ENCODE measurements around the gene MAP7D3. TPM values are rescaled to one million over a fixed set of nuclear protein-coding genes. Genes with fewer than 3 reads are reported as not detected.

Gene MAP7D3
- total and polyA plus RNA-seq, 2 of the 8 experiments (the other 6 are each of a cell fraction or from before 2014, with no cell fraction given): 4.8 to 19.6 TPM

DNA sequence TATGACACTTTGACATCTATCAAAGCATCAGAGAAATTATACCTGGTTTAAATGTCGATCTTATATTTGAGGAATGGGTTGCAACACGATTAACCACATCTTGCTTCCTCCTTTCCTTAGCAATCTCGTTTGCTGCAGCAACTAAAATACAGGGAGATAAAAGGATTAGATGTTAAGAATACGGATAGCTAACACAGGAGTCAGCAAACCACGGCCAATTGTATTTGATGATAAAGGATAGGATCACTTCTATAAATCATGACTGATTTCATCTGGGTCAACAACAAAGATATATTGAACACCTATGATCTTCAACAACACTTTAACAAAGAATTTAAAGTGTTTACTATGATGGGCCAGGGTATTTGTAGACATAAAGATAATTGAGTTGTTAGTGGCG, 5.0 kb downstream of the MAP7D3 start:
- no peak overlapping the region for H2BK120ac ChIP-seq (replicated peaks; ENCODE audit: low read depth, low read length)
- H4K91ac ChIP-seq (replicated peaks; ENCODE audit: insufficient read length, low read length): no peak overlapping the region
- no peak overlapping the region for H2BK12ac ChIP-seq (ENCODE audit: low read depth, low read length)
- H3K27me3 ChIP-seq (replicated peaks in 1 of 4; ENCODE audit: control insufficient read depth in 3 of 4, extremely low read depth in 1 of 4, insufficient read depth in 3 of 4, low read length in 3 of 4): no peaks in the 10 kb centered on the region
- no peaks in the 10 kb centered on the region for H4K20me1 ChIP-seq (replicated peaks in 1 of 2; ENCODE audit: control insufficient read depth in 1 of 2, insufficient read depth in 2 of 2, low read length in 2 of 2)
- H3K79me2 ChIP-seq (ENCODE audit: control insufficient read depth in 1 of 2, insufficient read depth in 2 of 2, low read length in 2 of 2): peaks cover 0 to 11% of the 10 kb centered on the region in 2 experiments; a peak in 1 of 4 replicates
- no peak for DNase-seq (ENCODE audit: low read depth in 1 of 2, low spot score in 2 of 2)
- no peaks in the 10 kb centered on the region for H3K9me3 ChIP-seq (ENCODE audit: insufficient read depth in 2 of 2, low read depth in 1 of 2, low read length in 1 of 2)
- H3K23ac ChIP-seq (ENCODE audit: insufficient read length): no peak overlapping the region
- no peaks in the 10 kb centered on the region for H3K79me1 ChIP-seq (ENCODE audit: low read depth, low read length)
- H4K5ac ChIP-seq (ENCODE audit: insufficient read length, low read depth, low read length): no peak overlapping the region
- H3K4ac ChIP-seq (replicated peaks; ENCODE audit: insufficient read length, low read depth, low read length): no peak overlapping the region
- no peak overlapping the region for H4K8ac ChIP-seq (ENCODE audit: extremely low read depth, insufficient read depth, low read length)
- H3K4me2 ChIP-seq (ENCODE audit: insufficient read depth in 1 of 2, low read depth in 2 of 2, low read length in 2 of 2): no peak overlapping the region
- H3K56ac ChIP-seq (replicated peaks; ENCODE audit: insufficient read length, low read depth, low read length): no peak overlapping the region
- no peak overlapping the region for H2BK5ac ChIP-seq (ENCODE audit: low read depth, low read length)
- H3K36me3 ChIP-seq (ENCODE audit: control insufficient read depth in 2 of 4, insufficient read depth in 4 of 4, low read length in 3 of 4): peaks cover 0 to 21% (median 11%) of the 10 kb centered on the region in 4 experiments; a peak in 4 of 8 replicates
- no peaks in the 10 kb centered on the region for H3K4me1 ChIP-seq (replicated peaks in 1 of 4; ENCODE audit: control insufficient read depth in 3 of 4, insufficient read depth in 4 of 4, low read length in 3 of 4)
- H3K9ac ChIP-seq (replicated peaks in 1 of 4; ENCODE audit: extremely low read depth in 1 of 4, low read depth in 3 of 4, low read length in 3 of 4): no peak overlapping the region
- H3K23me2 ChIP-seq (ENCODE audit: low read depth, low read length): no peaks in the 10 kb centered on the region
- H3K4me3 ChIP-seq (ENCODE audit: extremely low read depth in 1 of 4, insufficient read depth in 2 of 4, low read depth in 3 of 4, low read length in 4 of 4): no peak overlapping the region
- 89% methylated on average over 6 of the region's 6 CpGs; no CpG with 5 or more reads in 1 of the 2 experiments for WGBS, 2 experiments (ENCODE audit: extremely low coverage in 1 of 2, insufficient coverage in 1 of 2, insufficient read length in 1 of 2, insufficient replicate concordance in 2 of 2, low coverage in 1 of 2, low lambda C conversion rate in 2 of 2, missing lambda C conversion rate in 1 of 2)
- no peak overlapping the region for H2BK20ac ChIP-seq (ENCODE audit: low read length)
- ChIA-PET POLR2A (ENCODE audit: partially characterized antibody) (no interaction called here), CTCF (ENCODE audit: partially characterized antibody) (interaction anchor here (1.8 kb wide), 1 partner anchor 22 kb away, joined by 4 read pairs; no protein-coding TSS in a partner anchor)
- H3K14ac ChIP-seq (ENCODE audit: insufficient read length): no peak overlapping the region
- H3K18ac ChIP-seq (ENCODE audit: extremely low read depth, low read length): no peak overlapping the region
- H2BK15ac ChIP-seq (ENCODE audit: low read length): no peak overlapping the region
- FAIRE-seq: no peak
- H3K27ac ChIP-seq (ENCODE audit: low read depth, low read length): no peak overlapping the region
- H2AFZ ChIP-seq (ENCODE audit: low read length): no peak overlapping the region
- TF ChIP-seq ATF2 (IDR thresholded peaks at IDR 0.05; ENCODE audit: low read length): no peak
- no peak for TF ChIP-seq SP1 (IDR thresholded peaks at IDR 0.05; ENCODE audit: low read depth, low read length)
- no peak for TF ChIP-seq RAD21 (IDR thresholded peaks at IDR 0.05 in 1 of 2, conservative IDR thresholded peaks at IDR 0.05 in 1 of 2; ENCODE audit: low read depth in 2 of 2, low read length in 2 of 2)
- no peak for TF ChIP-seq TAF1 (IDR thresholded peaks at IDR 0.05; ENCODE audit: low read depth, low read length)
- TF ChIP-seq KDM1A (IDR thresholded peaks at IDR 0.05; ENCODE audit: borderline replicate concordance, low read length): no peak
- no peak for TF ChIP-seq SUZ12 (IDR thresholded peaks at IDR 0.05; ENCODE audit: low read length)
- no peak for TF ChIP-seq EGR1 (IDR thresholded peaks at IDR 0.05; ENCODE audit: borderline replicate concordance, low read depth, low read length)
- TF ChIP-seq CBX8 (IDR thresholded peaks at IDR 0.05; ENCODE audit: borderline replicate concordance, low read depth, low read length): no peak
- TF ChIP-seq SIX5 (IDR thresholded peaks at IDR 0.05; ENCODE audit: low read depth, low read length): no peak
- no peak for TF ChIP-seq CHD2 (IDR thresholded peaks at IDR 0.05; ENCODE audit: low read length)
- no peak for TF ChIP-seq TCF12 (IDR thresholded peaks at IDR 0.05; ENCODE audit: low read depth, low read length)
- no peak overlapping the region for H2AK5ac ChIP-seq (ENCODE audit: low read depth, low read length)
